GM10847 (cell line): ENCODE results near the gene HCN3.
A peak's percentile ranks its signal among the peaks of the same experiment; 100 is the strongest.

Experiments used
- POLR2A ChIP-seq: IDR thresholded peaks from 2 replicates; pipeline ENCODE4 v1.6.1; 2011; ENCODE audit not compliant: insufficient read length; ENCODE audit errors: extremely low read depth

Gene HCN3

GRCh38 chr1:155277070-155277901 is at the start of gene HCN3:
HCN3 (plus strand) TSS chr1:155277463; CDS start chr1:155277591, 128 bp downstream.
- no peak for TF ChIP-seq POLR2A

GRCh38 chr1:155228096-155228427 is 49.2 kb upstream of the HCN3 start:
- no peak for TF ChIP-seq POLR2A

- no peak for TF ChIP-seq POLR2A
Observed at GRCh38 chr1:155236451-155236850, 40.8 kb upstream of the HCN3 start.

- TF ChIP-seq POLR2A = no peak
Observed at GRCh38 chr1:155241069-155241679, 36.1 kb upstream of the HCN3 start.

GRCh38 chr1:155241841-155242264 is 35.4 kb upstream of the HCN3 start:
- TF ChIP-seq POLR2A = no peak

- TF ChIP-seq POLR2A = no peak
Observed at GRCh38 chr1:155242805-155243358, 34.4 kb upstream of the HCN3 start.

- peak; percentile 93 for TF ChIP-seq POLR2A
Observed at GRCh38 chr1:155244368-155245162, 32.7 kb upstream of the HCN3 start.

- TF ChIP-seq POLR2A = no peak
Observed at GRCh38 chr1:155245163-155245524, 32.1 kb upstream of the HCN3 start.

- TF ChIP-seq POLR2A = no peak
Observed at GRCh38 chr1:155247667-155248553, 29.4 kb upstream of the HCN3 start.

- TF ChIP-seq POLR2A = no peak
Observed at GRCh38 chr1:155250246-155250632, 27.0 kb upstream of the HCN3 start.

- TF ChIP-seq POLR2A = peak; percentile 16
Observed at GRCh38 chr1:155250633-155251449, 26.4 kb upstream of the HCN3 start.

- TF ChIP-seq POLR2A = no peak
Observed at GRCh38 chr1:155251566-155251965, 25.7 kb upstream of the HCN3 start.

- TF ChIP-seq POLR2A = no peak
Observed at GRCh38 chr1:155253208-155253607, 24.1 kb upstream of the HCN3 start.

- no peak for TF ChIP-seq POLR2A
Observed at GRCh38 chr1:155253797-155254196, 23.5 kb upstream of the HCN3 start.
